ENCODE measurements around the gene NFX1.
"Not testable (repeated sequence)": the region's sequence is repeated elsewhere in the genome, so short reads cannot be mapped to it uniquely, and the experiment has no call there.

The NFX1 gene

DNA sequence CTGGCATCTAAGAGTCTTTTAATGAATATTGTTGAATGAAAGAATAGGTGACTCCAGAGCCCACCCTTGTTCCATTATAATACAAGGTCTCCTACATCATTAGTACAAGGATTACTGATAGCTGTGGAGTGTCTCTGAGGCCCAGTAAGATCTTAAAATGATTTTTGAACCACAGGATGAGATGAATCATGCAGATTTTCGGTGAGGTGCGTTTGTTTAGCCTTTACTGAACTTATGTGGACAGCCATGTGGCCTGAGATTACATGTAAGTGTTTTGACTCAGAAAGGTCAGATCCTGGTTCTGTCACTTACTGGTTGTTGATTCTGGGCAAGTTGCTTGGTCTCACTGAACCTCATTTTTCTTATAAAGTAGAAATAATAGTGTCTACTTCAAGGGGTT lies 21.6 kb downstream of the NFX1 start:
- no peak for DNase-seq

- no peak for DNase-seq
These were observed 25.1 kb downstream of the NFX1 start for GRCh38 chr9:33315371-33315770.

GRCh38 chr9:33317136-33317535 lies 26.8 kb downstream of the NFX1 start:
- not testable (repeated sequence) for DNase-seq

DNA sequence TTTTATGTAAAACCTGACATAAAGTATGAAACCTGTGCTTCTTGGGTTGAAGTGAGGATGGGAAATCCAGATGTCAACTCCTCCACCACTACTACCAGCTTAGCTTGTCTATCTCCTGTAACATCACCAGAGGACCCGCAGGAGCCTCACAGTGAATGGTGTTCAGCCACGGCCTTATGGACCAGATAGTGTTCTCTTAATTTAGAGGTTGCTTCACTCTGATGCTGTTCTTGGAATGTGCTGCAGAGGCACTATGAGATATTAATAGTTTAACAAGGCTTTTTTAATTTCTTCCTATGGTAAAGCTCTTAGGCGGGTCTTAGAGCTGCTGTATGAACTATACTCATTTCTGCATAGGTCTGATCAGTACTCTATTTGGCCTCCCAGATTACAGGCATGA lies 27.9 kb downstream of the NFX1 start:
- no peak for DNase-seq

- no peak for DNase-seq
These were observed 28.5 kb downstream of the NFX1 start for GRCh38 chr9:33318781-33319180.

DNA sequence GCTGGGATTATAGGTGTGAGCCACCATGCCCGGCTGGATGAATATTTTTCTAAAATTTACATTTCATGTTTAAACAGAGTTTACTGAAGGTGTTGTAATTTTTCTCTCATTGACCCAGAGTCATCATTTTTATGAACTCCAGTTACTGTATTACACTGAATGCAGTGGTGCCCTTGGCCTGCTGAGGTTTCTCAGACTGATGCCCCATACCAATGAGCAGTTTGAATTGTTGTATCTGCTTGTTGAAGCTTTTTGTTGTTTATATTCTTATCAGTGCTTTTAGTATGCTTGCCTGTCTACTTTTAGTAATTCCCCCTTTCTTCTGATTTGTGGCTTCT lies 29.9 kb downstream of the NFX1 start:
- DNase-seq: no peak

- DNase-seq: no peak
These were observed 30.4 kb downstream of the NFX1 start for GRCh38 chr9:33320568-33321261.

DNA sequence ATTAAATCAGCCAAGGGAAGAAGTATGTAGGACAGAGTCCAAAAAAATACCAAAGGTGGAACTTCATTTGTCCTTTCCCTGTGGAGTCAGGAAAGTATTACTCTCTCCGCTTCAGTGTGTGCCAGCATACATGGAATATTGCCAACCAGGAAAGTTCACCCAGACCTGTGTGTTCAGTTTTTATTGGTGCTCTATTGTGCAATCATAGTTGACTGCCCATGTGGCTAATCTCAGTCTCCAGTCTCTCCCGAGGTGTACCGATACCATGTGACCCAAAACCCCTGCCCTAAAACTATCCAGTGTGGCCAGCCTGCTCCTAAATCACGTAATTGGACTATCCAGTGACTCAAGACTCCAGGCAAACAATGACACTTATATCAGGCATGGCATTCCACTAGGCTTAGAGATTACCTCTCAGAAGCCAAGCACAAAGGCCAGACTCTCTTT lies 38.8 kb downstream of the NFX1 start:
- DNase-seq: no peak

DNA sequence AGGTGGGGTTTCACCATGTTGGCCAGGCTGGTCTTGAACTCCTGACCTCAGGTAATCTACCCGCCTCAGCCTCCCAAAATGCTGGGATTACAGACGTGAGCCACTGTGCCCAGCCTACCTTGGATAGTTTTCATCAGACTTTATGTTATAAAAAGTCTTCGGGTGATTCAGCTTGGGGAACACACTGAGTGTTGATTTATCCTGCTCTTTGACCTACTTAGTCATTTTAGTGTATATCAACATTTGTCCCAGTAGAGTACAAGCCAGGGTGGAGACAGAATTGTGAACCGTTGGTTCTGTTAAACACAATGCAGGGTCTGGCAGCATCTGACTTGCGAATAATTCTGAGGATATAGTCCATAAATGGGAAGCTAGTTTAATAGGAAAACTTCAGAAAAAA lies 39.7 kb downstream of the NFX1 start:
- DNase-seq: no peak

- no peak for DNase-seq
These were observed 41.1 kb downstream of the NFX1 start for GRCh38 chr9:33331377-33331891.

- DNase-seq: no peak
These were observed 41.7 kb downstream of the NFX1 start for GRCh38 chr9:33332011-33332410.

- not testable (repeated sequence) for DNase-seq
These were observed 42.6 kb downstream of the NFX1 start for GRCh38 chr9:33332956-33333355.

DNA sequence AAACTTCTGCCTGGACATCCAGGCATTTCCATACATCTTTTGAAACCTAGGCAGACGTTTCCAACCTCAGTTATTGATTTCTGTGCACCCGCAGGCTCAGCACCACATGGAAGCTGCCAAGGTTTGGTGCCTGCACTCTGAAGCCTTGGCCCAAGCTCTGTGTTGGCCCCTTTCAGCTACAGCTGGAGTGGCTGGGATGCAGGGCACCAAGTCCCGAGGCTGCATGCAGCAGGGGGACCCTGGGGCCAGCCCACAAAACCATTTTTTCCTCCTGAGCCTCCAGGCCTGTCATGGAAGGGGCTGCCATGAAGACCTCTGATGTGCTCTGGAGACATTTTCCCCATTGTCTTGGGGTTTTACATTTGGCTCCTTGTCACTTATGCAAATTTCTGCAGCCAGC lies 49.9 kb downstream of the NFX1 start:
- DNase-seq: no peak

DNA sequence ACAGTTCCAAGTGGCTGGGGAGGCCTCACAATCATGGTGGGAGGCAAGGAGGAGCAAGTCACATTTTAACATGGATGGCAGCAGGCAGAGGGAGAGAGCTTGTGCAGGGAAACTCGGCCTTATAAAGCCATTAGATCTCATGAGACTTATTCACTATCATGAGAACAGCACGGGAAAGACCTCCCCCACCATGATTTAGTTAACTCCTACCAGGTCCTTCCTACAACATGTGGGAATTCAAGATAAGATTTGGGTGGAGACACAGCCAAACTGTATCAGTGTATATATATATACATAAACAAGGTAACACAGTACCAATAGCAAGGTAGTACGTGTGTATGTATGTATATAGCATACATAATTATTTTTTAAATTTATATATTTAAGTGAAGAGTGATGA lies 50.9 kb downstream of the NFX1 start:
- DNase-seq: no peak

- no peak for DNase-seq
These were observed 53.8 kb downstream of the NFX1 start for GRCh38 chr9:33344145-33344544.

GRCh38 chr9:33346564-33346963 lies 56.2 kb downstream of the NFX1 start:
- DNase-seq: no peak

- no peak for DNase-seq
These were observed 58.7 kb downstream of the NFX1 start for GRCh38 chr9:33348998-33349397.

DNA sequence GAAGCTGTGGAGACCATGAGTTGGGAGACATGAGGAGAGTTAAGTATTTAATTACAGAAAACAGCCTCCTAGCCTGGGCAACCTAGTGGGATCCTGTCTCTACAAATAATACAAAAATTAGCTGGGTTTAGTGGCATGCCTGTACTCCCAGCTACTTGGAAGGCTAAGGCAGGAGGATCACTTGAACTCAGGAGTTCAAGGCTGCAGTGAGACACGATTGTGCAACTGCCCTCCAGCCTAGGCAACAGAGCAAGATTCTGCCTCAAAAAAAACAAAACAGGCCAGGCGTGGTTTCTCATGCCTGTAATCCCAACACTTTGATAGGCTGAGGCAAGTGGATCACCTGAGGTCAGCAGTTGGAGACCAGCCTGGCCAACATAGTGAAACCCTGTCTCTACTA lies 59.4 kb downstream of the NFX1 start:
- no peak for DNase-seq

- DNase-seq: no peak
These were observed 60.0 kb downstream of the NFX1 start for GRCh38 chr9:33350310-33350709.

DNA sequence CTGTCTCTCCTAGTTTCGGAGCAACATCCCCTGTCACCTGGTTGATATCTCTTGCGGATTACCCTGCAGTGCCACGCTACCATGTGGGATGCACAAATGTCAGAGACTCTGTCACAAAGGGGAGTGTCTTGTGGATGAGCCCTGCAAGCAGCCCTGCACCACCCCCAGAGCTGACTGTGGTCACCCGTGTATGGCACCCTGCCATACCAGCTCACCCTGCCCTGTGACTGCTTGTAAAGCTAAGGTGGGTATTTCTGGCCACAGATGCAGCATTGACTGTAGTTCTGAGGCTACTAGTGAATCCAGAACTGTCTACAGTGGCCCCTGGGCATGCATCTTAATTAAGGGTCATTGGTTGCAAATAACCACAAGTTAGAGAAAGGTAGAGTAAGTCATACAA lies 61.2 kb downstream of the NFX1 start:
- no peak for DNase-seq

DNA sequence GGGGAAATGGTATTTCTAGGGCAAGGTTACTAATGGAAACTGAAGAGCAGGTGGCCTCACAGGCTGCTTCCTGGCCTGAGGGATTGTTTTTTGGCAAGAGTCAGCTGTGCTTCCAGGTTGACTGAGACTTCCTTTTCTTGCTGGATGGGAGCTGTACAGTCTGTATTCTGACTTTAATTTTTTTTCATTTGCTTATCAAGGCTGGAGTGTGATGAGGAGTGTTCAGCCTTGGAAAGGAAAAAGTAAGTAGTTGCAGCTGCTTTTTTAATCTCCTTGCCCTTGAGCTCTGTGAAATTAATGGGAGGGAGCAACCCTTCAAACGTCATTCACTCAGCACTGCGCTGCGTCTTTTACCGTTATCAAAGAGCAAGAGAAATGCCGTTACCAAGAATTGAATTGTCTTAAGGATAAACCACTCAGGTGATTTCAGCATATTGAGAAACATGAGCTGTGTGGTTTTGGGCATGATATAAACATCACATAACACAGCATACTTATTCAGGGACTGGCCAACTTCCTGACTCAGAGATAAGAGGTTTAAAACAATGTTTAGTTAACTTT lies 64.4 kb downstream of the NFX1 start:
- no peak for DNase-seq

- no peak for DNase-seq
These were observed 65.6 kb downstream of the NFX1 start for GRCh38 chr9:33355933-33356332.

DNA sequence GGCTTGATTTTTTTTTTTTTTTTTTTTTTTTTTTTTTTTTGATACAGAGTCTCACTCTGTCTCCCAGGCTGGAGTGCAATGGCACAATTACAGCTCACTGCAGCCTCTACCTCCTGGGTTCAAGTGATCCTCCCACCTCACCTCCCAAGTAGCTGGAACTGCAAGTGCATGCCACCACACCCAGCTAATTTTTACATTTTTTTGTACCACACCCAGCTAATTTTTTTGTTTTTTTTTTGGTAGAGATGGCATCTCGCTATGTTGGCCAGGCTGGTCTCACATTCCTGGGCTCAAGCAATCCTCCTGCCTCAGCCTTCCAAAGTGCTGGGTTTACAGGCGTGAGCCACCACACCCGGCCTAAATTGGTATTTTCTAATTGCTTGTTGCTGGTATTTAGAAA lies 68.3 kb downstream of the NFX1 start:
- DNase-seq: not testable (repeated sequence)

DNA sequence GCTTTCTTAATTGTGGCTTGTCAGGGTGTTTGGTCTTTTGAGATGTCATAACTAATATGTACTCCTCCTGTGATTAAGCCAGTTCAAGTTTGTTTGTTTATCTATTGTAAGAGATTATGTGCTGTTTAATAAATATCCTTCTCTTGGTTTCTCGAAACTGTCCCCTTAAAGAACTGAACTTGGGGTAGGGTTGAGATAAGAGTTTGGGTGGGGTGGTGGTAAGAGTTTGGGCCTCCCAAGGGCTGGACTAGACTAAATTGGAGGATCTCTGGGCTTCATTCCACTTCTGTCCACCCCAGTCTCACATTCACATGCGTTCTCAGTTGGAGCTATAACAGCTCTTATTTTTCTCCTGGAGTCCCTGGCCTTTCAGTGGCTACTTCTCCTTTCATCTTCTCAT lies 73.8 kb downstream of the NFX1 start:
- DNase-seq: no peak

- DNase-seq: not testable (repeated sequence)
These were observed 74.5 kb downstream of the NFX1 start for GRCh38 chr9:33364814-33365213.

Data from activated effector memory CD4-positive, alpha-beta T cell treated with Interleukin-2 at 50 U/mL for 16 hours (primary cell).